Mesodermal cell (in vitro differentiated cells): ENCODE data around the gene COG1. TPM values are rescaled to one million over a fixed set of nuclear protein-coding genes. Genes with fewer than 3 reads are reported as not detected.
"Not testable (repeated sequence)": the region's sequence is repeated elsewhere in the genome, so short reads cannot be mapped to it uniquely, and the experiment has no call there.

ENCODE experiments used
- H3K27ac ChIP-seq: 2 replicates; pipeline ENCODE4 v1.7.0; 2013; ENCODE audit warnings: mild to moderate bottlenecking, low read depth, low read length, moderate library complexity; ENCODE audit not compliant: severe bottlenecking
- H3K36me3 ChIP-seq: 2 replicates; pipeline ENCODE4 v1.7.1; 2013; ENCODE audit warnings: mild to moderate bottlenecking, low read length, moderate library complexity; ENCODE audit not compliant: control insufficient read depth, insufficient read depth
- H3K4me1 ChIP-seq: one replicate; pipeline ENCODE4 v1.7.1; 2013; ENCODE audit warnings: mild to moderate bottlenecking, low read length; ENCODE audit not compliant: insufficient read depth, control insufficient read depth, poor library complexity, severe bottlenecking
- H3K4me3 ChIP-seq: 2 replicates; pipeline ENCODE4 v1.7.0; 2013; ENCODE audit warnings: low read length, control low read depth, mild to moderate bottlenecking; ENCODE audit not compliant: insufficient read depth, poor library complexity, severe bottlenecking; ENCODE audit errors: extremely low read depth
- H3K9me3 ChIP-seq: 2 replicates; pipeline ENCODE4 v1.7.1; 2013; ENCODE audit warnings: mild to moderate bottlenecking, low read length, moderate library complexity; ENCODE audit not compliant: control insufficient read depth
- WGBS, 2 experiments: methylation state at CpG; one replicate each; pipeline ENCODE4 v1.1.5; 2013; ENCODE audit warnings: missing lambda C conversion rate in 2 of 2; ENCODE audit not compliant: insufficient coverage in 2 of 2; 5-methylcytosine and 5-hydroxymethylcytosine counted together
- polyA plus RNA-seq, 2 experiments: library from polyadenylated mRNA; stranded (reverse); fragments of 50-300 nt; gene quantifications; one replicate each; pipeline ENCODE4 v1.2.3, GENCODE V29; 2013

COG1 gene
- 36.3 TPM for polyA plus RNA-seq (2013, experiment 1 of 2)
- polyA plus RNA-seq (2013, experiment 2 of 2), result 32.6 TPM

DNA sequence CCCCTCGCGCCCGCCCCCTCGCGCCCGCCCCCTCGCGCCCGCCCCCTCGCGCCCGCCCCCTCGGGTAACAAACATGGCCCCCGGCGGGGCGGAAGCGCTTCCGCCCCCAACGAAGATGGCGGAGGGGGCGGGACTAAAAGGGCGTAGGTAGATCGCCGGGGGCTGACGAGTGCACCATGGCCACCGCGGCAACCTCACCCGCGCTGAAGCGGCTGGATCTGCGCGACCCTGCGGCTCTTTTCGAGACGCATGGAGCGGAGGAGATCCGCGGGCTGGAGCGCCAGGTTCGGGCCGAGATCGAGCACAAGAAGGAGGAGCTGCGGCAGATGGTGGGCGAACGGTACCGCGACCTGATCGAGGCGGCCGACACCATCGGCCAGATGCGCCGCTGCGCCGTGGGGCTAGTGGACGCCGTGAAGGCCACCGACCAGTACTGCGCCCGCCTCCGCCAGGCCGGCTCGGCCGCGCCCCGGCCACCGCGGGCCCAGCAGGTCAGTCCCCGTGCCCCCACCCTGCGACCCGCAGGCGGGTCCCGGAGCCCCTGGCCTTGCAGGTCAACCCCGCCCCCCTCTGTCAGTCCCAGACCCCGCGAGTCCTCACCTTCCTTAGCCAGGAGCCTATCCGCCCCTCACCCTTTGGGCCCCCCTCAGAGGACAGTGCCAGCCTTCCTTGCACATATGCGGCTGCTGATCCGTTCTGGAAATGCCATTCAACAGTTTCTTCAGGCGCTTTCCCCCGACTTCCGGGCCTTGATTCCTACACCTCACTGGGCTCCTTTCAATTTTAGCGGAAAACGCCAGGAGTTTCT lies at the start of gene COG1:
TSS of gene COG1 (plus strand) at position 162 of the 808 bp plus-strand sequence. CDS start at position 177, 15 bp downstream.
- WGBS, 2 experiments, result 1% methylated on average over 56 to 62 of the region's 84 CpGs
- H3K4me3 ChIP-seq, result peak within 1 kb of the TSS; percentile 82

GRCh38 chr17:73144209-73144608 lies 48.6 kb upstream of the COG1 start:
- not testable (repeated sequence) for H3K36me3 ChIP-seq, H3K4me3 ChIP-seq, H3K4me1 ChIP-seq, H3K27ac ChIP-seq
- WGBS, 2 experiments, result 81 to 86% methylated on average over 1 to 2 of the region's 3 CpGs
- peaks cover 17% of the 10 kb centered on the region for H3K9me3 ChIP-seq

More for the DNA sequence above, at the start of gene COG1:
- Histone ChIP-seq H3K9me3 (no peaks in the 10 kb centered on the region), H3K4me1 (peaks cover 5% of the 10 kb centered on the region), H3K36me3 (peaks cover 25% of the 10 kb centered on the region), H3K27ac (peak within 1 kb of the TSS; percentile 88)

DNA sequence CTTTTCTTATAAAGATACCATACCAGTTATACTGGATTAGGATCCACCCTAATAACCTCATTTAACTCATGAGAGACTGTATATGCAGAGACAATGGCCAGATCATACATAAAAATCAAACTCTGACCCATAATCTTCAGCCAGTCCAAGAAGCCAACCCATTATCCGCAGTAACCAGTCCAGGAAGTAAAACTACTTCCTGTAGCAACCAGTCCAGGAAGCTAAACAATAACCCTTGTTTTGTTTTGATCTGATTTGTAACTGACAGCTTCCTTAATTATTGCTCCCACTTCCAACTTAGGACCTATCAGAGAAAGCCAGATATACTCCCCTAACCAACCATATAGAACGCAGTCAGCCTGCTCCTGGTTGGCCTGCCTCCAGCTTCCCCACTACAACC lies 47.2 kb upstream of the COG1 start:
- 76 to 100% methylated on average over 2 of the region's 2 CpGs for WGBS, 2 experiments
- H3K9me3 ChIP-seq, result peaks cover 17% of the 10 kb centered on the region
- no peak overlapping the region for H3K4me3 ChIP-seq
- peaks cover 5% of the 10 kb centered on the region for H3K4me1 ChIP-seq
- no peaks in the 10 kb centered on the region for H3K36me3 ChIP-seq
- H3K27ac ChIP-seq, result no peak overlapping the region

DNA sequence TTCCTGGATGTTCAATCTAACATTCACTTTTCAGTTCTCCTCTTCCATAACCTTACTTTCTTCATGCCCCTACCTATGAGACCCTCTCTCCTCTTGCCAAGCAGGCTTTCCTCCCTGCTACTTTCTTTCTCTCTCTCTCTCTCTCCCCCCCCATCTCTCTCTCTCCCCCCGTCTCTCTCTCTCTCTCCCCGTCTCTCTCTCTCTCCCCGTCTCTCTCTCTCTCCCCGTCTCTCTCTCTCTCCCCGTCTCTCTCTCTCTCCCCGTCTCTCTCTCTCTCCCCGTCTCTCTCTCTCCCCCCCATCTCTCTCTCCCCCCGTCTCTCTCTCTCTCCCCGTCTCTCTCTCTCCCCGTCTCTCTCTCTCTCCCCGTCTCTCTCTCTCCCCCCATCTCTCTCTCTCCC lies 45.1 kb upstream of the COG1 start:
- not testable (repeated sequence) for H3K4me1 ChIP-seq, H3K4me3 ChIP-seq, H3K27ac ChIP-seq, H3K36me3 ChIP-seq
- no CpG with 5 or more reads among the region's 11 CpGs for WGBS, 2 experiments
- peaks cover 17% of the 10 kb centered on the region for H3K9me3 ChIP-seq

- WGBS, 2 experiments, result 83 to 87% methylated on average over 6 of the region's 6 CpGs
- Histone ChIP-seq H3K4me3 (no peak overlapping the region), H3K9me3 (peaks cover 17% of the 10 kb centered on the region), H3K27ac (no peak overlapping the region), H3K4me1 (no peaks in the 10 kb centered on the region), H3K36me3 (no peaks in the 10 kb centered on the region)
These were observed 44.1 kb upstream of the COG1 start for GRCh38 chr17:73148540-73149334.

- not testable (repeated sequence) for H3K27ac ChIP-seq, H3K4me3 ChIP-seq, H3K9me3 ChIP-seq, H3K4me1 ChIP-seq, H3K36me3 ChIP-seq
- WGBS, 2 experiments, result 67 to 88% methylated on average over 4 to 11 of the region's 14 CpGs
These were observed 42.1 kb upstream of the COG1 start for GRCh38 chr17:73150622-73151300.

DNA sequence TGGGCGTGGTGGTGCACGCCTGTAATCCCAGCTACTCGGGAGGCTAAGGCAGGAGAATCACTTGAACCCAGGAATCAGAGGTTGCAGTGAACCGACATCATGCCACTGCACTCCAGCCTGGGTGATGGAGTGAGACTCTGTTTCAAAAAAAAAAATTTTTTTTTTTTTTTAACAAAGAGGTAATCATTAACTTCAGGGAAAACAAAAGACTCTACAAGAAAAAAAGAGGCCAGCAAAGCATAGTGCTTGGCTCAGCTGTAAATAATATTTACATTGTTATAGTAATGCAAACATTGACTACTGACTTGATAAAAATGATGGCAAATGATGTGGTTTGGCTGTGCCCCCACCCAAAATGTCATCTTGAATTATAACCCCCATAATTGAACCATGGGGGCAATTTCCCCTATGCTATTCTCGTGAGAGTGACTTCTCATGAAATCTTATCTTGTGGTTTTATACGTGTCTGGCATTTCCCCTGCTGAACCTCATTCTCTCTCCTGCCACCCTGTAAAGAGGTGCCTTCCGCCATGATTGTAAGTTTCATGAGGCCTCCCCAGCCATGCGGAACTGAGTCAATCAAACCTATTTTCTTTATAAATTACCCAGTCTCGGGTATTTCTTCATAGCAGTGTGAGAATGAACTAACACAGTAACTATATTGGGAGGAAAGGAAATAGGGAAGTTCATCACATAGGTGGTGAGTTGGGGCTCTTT lies 40.8 kb upstream of the COG1 start:
- WGBS, 2 experiments, result 87 to 96% methylated on average over 3 to 6 of the region's 9 CpGs
- Histone ChIP-seq H3K27ac (no peak overlapping the region), H3K4me1 (peaks cover 3% of the 10 kb centered on the region), H3K4me3 (no peak overlapping the region), H3K36me3 (no peaks in the 10 kb centered on the region), H3K9me3 (no peaks in the 10 kb centered on the region)

GRCh38 chr17:73155410-73156165 lies 37.3 kb upstream of the COG1 start:
- WGBS, 2 experiments, result 61 to 62% methylated on average over 14 of the region's 15 CpGs
- no peaks in the 10 kb centered on the region for H3K36me3 ChIP-seq
- H3K4me1 ChIP-seq, result peaks cover 7% of the 10 kb centered on the region
- H3K4me3 ChIP-seq, result no peak overlapping the region
- H3K27ac ChIP-seq, result no peak overlapping the region
- H3K9me3 ChIP-seq, result no peaks in the 10 kb centered on the region

DNA sequence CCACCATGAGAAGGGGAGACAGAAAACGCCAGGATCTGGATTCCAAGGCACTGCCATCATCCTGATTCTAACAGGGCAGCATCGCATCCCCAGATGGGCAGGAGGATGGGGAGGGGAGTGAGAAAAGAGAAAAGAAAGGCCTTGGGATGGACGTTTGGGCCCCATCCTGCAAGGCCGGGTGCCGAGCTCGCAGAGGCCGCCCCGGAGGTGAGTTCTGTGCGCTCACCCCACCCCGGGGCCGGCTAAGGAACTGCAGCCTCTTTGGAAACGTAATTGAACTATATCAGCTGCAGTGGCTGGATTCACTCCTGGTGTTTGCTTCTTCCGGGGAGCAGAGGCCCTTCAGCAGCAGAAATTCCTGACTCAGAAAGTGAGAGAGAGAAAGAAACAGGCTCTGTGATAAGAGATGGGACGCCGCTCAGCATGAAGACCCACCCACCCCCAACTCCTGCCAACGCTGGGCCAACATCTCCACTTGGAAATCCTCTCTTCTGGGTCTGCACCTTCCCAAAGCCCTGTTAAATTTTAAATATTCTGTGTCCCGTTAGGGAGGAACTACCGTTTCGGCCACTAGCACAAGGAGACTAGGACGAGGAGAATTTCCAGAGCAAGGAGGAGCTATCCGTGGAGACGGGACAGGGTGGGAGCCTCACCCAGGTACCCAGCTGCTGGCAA lies 36.6 kb upstream of the COG1 start:
- peaks cover 7% of the 10 kb centered on the region for H3K4me1 ChIP-seq
- 20 to 30% methylated on average over 20 of the region's 22 CpGs for WGBS, 2 experiments
- no peak overlapping the region for H3K4me3 ChIP-seq
- H3K27ac ChIP-seq, result no peak overlapping the region
- H3K36me3 ChIP-seq, result no peaks in the 10 kb centered on the region
- H3K9me3 ChIP-seq, result no peaks in the 10 kb centered on the region
